ENCODE data around the gene RAPGEF2. TPM values are rescaled to one million over a fixed set of nuclear protein-coding genes. Genes with fewer than 3 reads are reported as not detected.
"Not testable (repeated sequence)": the region's sequence is repeated elsewhere in the genome, so short reads cannot be mapped to it uniquely, and the experiment has no call there.

RAPGEF2 gene, protein sequence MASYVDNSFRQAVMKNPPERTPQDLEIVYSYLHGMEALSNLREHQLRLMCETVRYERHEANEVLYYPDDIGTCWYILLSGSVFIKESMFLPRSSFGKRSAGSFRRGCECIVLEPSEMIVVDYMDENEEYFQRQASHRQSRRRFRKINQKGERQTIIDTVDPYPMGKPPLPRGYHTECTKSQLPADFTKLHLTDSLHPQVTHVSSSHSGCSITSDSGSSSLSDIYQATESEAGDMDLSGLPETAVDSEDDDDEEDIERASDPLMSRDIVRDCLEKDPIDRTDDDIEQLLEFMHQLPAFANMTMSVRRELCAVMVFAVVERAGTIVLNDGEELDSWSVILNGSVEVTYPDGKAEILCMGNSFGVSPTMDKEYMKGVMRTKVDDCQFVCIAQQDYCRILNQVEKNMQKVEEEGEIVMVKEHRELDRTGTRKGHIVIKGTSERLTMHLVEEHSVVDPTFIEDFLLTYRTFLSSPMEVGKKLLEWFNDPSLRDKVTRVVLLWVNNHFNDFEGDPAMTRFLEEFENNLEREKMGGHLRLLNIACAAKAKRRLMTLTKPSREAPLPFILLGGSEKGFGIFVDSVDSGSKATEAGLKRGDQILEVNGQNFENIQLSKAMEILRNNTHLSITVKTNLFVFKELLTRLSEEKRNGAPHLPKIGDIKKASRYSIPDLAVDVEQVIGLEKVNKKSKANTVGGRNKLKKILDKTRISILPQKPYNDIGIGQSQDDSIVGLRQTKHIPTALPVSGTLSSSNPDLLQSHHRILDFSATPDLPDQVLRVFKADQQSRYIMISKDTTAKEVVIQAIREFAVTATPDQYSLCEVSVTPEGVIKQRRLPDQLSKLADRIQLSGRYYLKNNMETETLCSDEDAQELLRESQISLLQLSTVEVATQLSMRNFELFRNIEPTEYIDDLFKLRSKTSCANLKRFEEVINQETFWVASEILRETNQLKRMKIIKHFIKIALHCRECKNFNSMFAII (N-terminal part only)
- 33.0 and 34.8 TPM in 2 replicates for total RNA-seq

DNA sequence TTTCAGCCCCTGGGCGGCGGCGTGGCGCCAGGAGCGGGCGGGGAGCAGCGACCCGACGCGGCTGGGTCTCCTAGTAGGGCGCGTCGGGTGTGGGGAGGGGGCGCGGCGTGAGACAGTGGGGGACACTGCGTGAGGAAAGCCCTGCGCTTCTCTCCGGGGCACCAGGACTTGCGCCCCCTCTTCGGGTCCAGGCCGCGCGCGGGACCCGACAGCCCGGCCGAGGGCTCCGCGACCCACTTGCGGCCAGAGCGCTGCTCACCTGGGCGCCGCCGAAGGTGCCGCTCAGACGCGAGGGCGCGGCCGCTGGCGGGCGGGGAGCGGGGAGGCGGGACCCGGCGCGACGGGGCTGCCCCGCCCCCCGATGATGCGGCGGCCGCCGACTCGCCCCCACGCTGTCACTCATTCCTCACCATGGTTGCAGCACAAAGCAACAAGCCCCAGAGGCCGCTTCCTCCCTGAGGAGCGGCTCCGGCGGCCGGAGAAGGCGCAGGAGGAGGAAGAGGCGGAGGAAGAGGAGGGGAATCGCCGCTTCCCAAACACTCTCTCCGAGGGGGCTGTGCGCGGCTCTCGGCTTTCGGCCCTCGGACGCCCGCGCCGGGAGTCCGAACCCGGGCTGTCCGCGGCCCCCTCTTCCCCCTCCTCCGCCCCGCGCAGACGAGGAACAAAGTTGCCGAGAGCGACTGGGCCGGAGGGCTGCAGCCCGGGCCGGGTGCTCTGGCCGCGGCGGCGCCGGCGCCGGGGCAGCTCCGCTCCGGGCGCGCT is at the start of gene RAPGEF2:
Gene RAPGEF2, plus strand, starts transcription at position 458 of the 762 bp plus-strand sequence. CDS start 1,084 bp downstream, outside the sequence.
- intact Hi-C loops (cut with micrococcal nuclease), result loop anchor here (1.0 to 5.0 kb wide), 8 partner anchors 26 to 380 kb away; partner anchors contain the start of genes FNIP2 and PPID

DNA sequence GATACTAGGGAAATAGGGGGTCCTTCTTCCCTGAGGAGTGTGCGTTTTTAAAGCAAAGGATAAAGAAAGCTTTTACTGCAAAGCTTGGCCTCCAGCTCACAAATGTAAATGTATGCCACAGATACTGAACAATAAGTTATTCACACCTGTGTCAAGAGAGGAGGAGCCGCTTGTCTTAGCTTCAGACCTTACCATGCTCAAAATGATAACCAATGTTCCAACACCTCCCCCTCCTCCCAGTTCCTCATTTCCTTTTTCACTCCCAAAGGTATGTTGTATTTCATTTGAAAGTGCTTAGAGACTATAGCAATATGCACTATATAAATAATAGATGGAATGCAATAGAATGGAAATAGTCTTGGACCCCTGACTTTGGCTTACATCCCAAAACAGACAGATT is 47.0 kb upstream of the RAPGEF2 start:
- intact Hi-C loops (cut with micrococcal nuclease), result no loop called here

DNA sequence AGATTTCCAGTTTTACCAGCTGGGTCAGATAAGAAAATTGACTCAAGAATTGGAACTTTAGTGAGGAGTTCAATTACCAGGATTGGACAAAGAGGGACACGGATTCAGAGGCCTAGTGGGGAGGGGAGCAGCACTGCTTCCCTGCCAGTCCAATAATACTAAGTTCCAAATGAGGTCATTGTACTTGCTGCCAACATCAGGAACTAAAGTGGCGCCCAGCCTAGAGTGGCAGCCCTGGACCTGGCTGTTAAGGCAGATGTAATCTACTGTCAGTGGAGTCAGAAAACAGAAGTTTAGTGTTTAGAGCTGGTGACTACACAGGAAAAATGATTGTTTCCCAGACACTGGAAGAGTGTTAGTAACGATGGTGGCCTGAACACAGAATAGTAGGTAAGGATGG is 42.7 kb upstream of the RAPGEF2 start:
- intact Hi-C loops (cut with micrococcal nuclease), result no loop called here

DNA sequence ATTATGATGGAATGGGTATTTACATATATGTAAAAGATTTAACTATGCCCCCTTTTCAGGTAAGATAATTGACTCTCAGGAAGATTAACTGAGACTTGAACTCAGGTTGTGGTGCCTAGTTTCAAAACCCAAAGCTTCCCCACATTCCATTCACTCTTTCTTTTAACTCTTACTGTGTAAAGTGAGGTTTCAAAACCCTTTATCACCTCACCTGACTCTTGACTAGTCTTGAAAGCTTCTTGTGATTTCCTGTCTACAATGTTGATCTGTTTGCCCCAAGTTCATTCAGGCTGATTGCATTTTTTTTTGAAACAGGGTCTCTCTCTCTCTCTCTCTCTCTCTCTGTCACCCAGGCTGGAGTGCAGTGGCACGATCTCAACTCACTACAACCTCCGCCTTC is 40.5 kb upstream of the RAPGEF2 start:
- intact Hi-C loops (cut with micrococcal nuclease), result no loop called here

DNA sequence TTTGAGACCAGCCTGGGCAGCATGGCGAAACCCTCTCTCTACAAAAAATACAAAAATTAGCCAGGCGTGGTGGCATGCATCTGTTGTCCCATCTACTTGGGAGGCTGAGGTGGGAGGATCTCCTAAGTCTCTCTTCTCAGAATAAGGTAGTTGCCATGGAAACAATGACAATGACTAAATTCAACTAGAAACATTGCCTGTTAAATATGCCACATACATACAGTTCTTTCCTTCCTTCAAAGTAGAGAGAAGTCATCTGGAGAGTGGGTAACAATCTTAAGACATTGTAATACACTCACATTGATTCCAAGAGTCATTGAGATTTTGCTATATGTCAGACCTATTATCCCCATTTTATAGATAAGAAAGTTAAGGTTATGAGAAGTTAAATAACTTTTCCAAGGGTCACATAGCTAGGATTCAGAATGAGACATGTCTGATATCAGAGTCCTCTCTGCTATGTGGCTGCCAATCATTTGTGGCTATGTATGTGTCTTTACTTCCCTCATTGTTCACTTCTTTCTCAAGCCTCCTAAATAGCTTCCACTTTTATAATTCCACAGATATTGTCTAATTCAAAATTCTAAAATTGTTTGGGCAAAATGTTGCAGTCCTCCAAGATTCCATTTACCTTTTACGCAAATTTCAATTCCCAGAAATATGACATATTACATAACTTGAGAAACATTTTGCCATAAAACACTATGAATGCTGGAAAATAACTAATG is 37.2 kb upstream of the RAPGEF2 start:
- intact Hi-C loops (cut with micrococcal nuclease), result no loop called here

DNA sequence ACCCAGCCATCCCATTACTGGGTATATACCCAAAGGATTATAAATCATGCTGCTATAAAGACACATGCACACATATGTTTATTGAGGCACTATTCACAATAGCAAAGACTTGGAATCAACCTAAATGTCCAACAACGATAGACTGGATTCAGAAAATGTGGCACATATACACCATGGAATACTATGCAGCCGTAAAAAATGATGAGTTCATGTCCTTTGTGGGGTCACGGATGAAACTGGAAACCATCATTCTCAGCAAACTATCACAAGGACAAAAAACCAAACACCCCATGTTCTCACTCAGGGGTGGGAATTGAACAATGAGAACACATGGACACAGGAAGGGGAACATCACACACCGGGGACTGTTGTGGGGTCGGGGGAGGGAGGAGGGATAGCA is 34.7 kb upstream of the RAPGEF2 start:
- intact Hi-C loops (cut with micrococcal nuclease), result not testable (repeated sequence)

DNA sequence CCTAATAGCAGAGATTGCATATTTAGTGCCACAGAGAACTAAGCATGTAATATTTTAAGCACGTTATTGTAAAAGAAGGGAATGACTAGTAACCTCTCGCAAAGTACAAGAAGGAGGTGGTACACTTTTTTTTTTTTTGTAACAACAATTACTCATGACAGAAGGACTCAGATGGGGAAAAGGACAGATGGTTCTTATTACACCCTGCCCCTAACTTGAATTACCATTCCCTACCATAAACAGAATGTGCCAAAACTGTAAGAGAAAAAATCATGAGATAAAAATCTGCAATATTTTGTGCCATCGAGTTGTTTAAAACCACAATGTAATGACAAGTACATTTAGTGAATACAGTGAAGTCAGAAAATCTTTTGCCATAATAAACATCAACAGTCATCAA is 33.0 kb upstream of the RAPGEF2 start:
- intact Hi-C loops (cut with micrococcal nuclease), result no loop called here

DNA sequence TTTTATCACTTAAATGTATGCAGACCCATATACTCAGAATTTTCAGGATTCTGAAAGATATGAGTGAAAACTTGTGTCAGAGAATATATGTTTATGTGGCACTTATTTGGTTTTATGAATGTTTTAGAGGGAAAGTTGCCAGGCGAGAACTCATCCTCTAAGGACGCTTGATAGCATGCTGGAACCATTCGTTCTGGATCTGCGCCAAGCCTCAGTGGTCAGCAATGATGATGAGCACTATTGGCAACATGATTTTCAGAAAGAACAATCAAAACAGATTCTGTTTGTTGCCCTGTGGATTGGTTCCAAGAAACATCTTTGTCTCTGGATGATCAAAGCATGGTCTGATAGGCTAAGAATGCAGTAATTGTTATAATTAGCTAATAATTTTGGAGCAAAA is 32.1 kb upstream of the RAPGEF2 start:
- intact Hi-C loops (cut with micrococcal nuclease), result no loop called here

DNA sequence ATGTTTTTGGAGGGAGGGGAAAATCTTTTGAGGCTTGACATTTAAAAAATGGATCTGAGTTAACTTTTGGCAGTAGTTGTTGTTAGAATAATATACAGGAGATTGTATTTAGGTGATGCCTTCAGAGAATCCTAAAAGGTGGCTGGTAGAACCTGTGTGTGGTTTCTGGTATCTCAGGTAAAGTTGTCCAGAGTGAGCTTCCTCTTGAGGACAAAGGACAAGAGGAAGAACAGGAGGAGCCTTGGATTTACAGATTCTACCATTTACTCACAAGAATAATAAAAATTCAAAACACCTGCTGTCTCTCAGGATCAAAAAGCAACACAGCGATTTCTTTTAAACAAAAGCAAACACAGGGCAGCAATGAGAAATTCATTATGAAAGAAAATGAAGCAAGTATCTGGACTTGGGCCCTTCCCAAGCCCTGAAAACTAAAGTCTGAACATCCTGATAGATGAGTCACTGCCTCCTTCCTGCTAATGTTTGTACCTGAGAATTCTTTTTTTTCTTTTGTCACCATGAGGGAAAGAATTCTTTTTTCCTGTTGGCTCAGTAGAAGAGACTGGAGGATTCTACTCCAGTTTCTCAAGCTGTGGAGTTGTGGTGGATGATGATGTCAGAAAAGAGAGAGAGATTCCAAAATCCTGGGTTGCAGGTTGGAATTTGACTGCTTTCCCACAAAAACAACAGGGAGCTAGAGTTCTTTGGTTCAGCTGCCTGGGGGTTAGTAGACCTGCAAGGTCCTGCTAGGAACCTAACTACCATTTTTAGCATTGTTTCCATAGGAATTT is 31.5 kb upstream of the RAPGEF2 start:
- intact Hi-C loops (cut with micrococcal nuclease), result no loop called here

DNA sequence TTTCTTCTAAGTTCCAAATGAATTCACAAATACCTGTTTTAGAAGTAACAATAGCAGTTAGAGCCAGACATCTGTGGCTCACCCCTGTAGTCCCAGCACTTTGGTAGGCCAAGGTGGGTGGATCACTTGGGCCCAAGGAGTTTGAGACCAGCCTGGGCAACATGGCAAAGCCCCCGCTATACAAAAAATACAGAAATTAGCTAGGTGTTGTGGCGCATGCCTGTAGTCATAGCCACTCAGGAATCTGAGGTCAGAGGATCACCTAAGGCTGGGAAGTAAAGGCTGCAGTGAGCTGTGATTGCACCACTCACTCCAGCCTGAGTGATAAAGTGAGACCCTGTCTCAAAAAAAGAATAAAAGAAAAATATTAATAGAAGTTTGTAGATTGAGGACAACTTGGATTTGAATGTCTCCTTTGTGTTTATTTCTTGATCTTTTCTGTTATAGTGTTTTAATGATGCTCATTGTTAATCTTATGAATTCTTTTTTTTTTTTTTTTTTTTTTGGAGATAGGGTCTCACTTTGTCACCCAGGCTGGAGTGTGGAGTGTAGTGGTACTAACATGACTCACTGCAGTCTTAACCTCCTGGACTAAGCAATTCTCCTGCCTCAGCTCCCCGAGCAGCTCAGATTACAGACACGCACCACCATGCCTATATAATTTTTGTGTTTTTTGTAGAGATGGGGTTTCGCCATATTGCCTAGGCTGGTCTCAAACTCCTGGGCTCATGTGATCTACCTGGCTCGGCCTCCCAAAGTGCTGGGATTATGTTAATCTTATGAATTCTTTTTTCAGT is 30.7 kb upstream of the RAPGEF2 start:
- intact Hi-C loops (cut with micrococcal nuclease), result no loop called here

DNA sequence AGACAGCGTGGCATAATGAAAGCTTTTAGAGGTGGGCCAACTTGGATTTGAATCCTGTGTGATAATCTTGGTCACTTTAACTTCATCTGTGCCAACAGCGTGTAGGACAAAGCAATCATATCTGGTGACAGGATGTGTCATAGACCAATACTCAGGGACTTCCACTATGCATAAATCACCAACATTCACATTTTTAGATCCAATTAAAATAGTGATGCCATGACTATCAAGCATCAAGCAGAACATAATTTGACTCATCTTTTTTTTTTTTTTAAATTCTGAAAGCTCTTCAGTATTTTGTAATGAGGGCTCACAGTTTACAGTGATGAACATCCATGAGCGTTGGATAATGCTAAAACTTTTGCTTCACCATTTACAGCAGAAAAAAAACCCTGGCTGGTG is 27.3 kb upstream of the RAPGEF2 start:
- intact Hi-C loops (cut with micrococcal nuclease), result no loop called here

DNA sequence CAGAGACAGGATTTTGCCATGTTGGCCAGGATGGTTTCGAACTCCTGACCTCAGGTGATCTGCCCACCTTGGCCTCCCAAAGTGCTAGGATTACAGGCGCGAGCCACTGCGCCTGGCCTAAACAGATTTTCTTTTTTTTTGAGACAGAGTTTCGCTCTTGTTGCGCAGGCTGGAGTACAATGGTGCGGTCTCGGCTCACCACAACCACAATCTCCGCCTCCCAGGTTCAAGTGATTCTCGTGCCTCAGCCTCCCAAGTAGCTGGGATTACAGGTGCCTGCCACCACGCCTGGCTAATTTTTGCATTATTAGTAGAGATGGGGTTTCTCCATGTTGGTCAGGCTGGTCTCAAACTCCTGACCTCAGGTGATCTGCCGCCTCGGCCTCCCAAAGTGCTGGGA is 25.9 kb upstream of the RAPGEF2 start:
- intact Hi-C loops (cut with micrococcal nuclease), result loop anchor here (1.0 kb wide), 3 partner anchors 26 to 405 kb away; partner anchors contain the start of genes ETFDH and RAPGEF2

DNA sequence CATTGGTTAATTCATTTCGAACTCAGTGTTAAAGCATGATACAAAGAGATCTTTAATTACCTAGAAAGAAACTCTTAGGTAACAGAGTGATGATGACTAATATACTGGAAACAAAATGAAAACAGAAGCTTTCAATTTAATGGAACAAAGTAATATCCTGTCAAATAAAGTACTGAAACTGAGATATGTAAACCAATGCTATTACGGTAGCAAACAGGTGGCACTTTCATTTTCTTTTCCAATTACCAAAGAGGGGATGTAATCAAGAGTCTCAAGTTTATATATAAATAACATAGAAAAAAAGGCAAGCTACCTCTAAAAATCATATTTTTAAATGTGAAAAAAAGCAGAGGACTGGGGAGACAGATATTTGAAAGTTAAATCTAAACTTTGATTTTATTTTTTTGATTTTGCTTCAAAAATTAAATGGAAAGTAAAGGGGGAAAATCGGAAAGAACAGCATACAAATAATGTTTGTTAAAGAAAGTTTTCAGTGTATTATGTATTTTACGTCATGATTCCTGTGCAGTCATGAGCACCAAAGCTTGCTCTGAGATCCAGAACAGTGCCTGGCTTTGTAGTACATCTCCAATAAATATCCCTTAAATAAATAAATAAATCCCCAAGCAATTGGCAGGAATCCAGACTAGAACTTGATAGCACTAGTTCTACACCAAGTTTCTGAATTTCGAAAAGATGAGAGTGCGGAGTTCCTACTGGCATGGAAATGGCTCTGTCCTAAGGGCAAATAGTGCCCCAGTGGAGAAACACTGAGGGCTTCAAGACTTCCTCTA is 25.0 kb upstream of the RAPGEF2 start:
- intact Hi-C loops (cut with micrococcal nuclease), result loop anchor here (1.0 kb wide), 3 partner anchors 25 to 406 kb away; partner anchors contain the start of genes ETFDH and RAPGEF2

DNA sequence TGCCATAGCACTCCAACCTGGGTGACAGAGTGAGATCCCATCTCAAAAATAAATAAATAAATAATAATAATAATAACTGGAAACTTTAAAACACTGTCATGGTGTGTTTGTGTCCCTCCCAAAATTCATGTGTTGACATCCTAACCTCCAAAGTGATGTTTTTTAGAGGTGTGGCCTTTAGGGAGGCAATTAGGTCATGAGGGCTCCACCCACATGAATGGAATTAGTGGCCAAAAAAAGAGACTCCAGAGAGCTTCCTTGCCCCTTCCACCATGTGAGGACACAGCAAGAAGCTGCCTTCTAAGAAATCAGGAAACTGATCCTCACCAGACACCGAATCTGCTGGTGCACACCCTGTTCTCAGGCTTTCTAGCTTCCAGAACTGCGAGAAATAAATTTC is 23.8 kb upstream of the RAPGEF2 start:
- intact Hi-C loops (cut with micrococcal nuclease), result no loop called here

DNA sequence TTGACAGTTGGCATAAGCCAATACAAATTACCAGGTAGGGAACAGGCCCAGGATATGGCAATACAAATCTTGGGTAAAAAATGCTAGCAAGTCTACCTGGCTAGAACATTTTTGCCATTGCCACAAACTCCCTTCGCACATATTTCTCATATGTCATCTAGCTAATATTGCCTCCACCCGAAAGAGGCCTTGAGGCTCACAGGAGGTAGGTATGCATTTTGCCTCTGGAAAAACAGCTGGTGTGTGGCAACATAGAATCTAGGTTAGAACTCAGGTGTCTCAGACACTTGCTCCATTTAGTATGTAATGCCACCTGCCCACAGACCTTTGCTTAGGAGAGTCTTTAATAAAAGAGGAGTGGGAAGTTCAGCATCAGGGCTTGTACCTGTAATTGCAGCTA is 16.3 kb upstream of the RAPGEF2 start:
- intact Hi-C loops (cut with micrococcal nuclease), result no loop called here

DNA sequence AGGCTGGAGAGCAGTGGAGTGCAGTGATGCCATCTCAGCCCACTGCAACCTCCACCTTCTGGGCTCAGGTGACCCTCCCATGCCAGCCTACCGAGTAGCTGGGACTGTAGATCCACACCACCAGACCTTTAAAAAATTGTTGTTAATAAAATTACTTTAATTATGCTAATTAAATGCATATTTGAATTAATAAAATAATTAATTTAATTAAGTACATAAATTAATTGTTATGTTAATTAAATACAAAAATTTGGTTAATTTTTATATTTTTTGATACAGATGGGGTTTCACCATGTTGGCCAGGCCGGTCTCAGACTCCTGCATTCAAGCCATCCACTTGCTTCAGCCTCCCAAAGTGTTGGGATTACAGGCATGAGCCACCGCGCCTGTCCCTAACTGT is 12.6 kb upstream of the RAPGEF2 start:
- intact Hi-C loops (cut with micrococcal nuclease), result no loop called here

DNA sequence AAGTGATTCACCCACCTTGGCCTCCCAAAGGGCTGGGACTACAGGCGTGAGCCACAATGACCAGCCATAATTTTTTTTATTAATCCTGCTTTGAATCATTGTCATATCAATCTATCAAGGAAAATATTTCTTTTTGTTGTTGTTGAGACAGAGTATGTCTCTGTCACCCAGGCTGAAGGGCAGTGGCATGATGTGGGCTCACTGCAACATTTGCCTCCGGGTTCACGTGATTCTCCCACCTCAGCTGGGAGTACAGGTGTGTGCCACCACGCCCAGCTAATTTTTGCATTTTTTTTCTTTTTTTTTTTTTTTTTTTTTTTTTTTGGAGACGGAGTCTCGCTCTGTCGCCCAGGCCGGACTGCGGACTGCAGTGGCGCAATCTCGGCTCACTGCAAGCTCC is 8.7 kb upstream of the RAPGEF2 start:
- intact Hi-C loops (cut with micrococcal nuclease), result not testable (repeated sequence)

DNA sequence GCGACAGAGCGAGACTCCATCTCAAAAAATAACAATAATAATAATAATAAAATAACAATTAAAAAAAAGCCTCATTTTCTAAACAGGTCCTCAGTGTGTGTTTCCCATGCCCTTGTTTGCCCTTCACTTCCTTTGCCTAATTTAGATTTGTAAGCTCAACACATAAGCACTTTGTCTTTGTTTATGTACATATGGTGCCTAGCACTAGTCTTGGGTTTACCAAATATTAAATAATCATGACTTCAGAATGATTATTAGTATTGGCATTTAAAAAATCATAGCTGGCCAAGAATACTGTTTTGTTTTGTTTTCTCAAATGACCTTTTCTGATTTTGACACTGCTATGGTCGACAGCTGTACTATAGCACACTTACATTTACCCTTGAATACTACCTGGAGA is 6.4 kb upstream of the RAPGEF2 start:
- intact Hi-C loops (cut with micrococcal nuclease), result no loop called here

Measured in T-helper 1 cell treated with Interleukin-12 subunit alpha and Interleukin-12 subunit beta and Interleukin-4 antibody, amounts not matched to agents 30 ng/mL and 1 ng/mL, for 36 hours (primary cell).